HUES64 (cell line): ENCODE measurements around the gene CASQ2.

Experiments
- H3K27ac ChIP-seq: 2 replicates; pipeline ENCODE4 v1.7.0; 2013; ENCODE audit warnings: low read depth, low read length, inconsistent platforms
- H3K27me3 ChIP-seq: 2 replicates; pipeline ENCODE4 v1.6.1; 2013; ENCODE audit warnings: mild to moderate bottlenecking, low read length; ENCODE audit not compliant: insufficient read depth
- H3K36me3 ChIP-seq: 2 replicates; pipeline ENCODE4 v1.6.1; 2013; ENCODE audit warnings: mild to moderate bottlenecking, low read length; ENCODE audit not compliant: insufficient read depth
- H3K4me1 ChIP-seq: 2 replicates; pipeline ENCODE4 v1.6.1; 2013; ENCODE audit warnings: mild to moderate bottlenecking, low read length, moderate library complexity; ENCODE audit not compliant: insufficient read depth
- H3K4me3 ChIP-seq: 2 replicates; pipeline ENCODE4 v1.5.1; 2013; ENCODE audit warnings: mild to moderate bottlenecking, low read length, moderate library complexity
- H3K9ac ChIP-seq: 2 replicates; pipeline ENCODE4 v1.6.1; 2013; ENCODE audit warnings: mild to moderate bottlenecking, low read depth, low read length
- H3K9me3 ChIP-seq: 2 replicates; pipeline ENCODE4 v1.6.1; 2013; ENCODE audit warnings: low read depth, low read length; ENCODE audit not compliant: insufficient read depth
- WGBS: fragments of 150-250, 120-280 bp; methylation state at CpG from one replicate; pipeline ENCODE4 v1.1.7; 2013; ENCODE audit warnings: missing lambda C conversion rate; 5-methylcytosine and 5-hydroxymethylcytosine counted together

Gene CASQ2

DNA sequence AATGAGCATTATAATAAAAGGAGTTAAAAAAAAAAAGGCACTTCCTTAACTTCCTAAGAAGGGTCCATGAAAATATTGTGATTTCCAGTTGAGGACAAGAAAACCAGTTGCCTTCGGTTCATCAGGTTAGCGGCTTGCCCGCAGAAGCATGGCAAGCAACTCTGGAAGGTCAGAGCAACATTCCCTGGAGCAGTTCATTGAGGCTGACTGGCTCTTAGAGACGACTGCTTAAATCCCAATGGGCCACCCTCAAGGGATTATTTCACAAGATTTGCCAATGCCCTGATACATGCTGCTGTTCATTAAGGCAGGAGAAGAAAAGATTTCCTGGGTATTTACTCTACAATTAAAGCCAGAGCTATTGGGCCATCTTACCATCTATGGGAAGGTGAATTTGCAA is 29.0 kb upstream of the CASQ2 start:
- H3K9me3 ChIP-seq = no peaks in the 10 kb centered on the region
- H3K4me3 ChIP-seq = no peak overlapping the region
- no peaks in the 10 kb centered on the region for H3K36me3 ChIP-seq
- 86% methylated on average over 4 of the region's 4 CpGs for WGBS
- no peaks in the 10 kb centered on the region for H3K27me3 ChIP-seq
- H3K9ac ChIP-seq = no peak overlapping the region
- peak overlapping the region; percentile 39; the same call in 1 of the 2 replicates for H3K27ac ChIP-seq
- H3K4me1 ChIP-seq = peaks cover 33% of the 10 kb centered on the region

DNA sequence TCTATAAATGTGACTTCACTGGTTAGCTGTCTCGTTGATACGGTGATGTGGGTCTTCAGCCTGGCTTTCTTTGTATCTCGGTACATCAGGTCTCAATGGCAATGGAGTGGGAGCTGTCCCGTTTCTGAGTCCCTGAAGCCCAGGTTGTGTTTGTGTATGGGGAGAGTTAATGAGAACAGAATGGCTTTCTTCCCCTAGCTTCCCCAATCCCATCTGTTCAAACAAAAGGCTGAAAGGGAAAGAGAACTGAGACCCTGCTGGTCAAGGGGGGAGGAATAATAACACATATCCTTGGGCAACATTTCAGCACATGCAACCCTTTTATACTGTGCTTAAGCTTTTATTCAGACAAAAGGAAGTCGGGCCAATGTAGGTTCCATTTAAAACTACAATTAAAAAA is 28.4 kb upstream of the CASQ2 start:
- Histone ChIP-seq H3K9ac (no peak overlapping the region), H3K4me3 (no peak overlapping the region), H3K27me3 (no peaks in the 10 kb centered on the region), H3K4me1 (peaks cover 33% of the 10 kb centered on the region), H3K36me3 (no peaks in the 10 kb centered on the region), H3K9me3 (no peaks in the 10 kb centered on the region), H3K27ac (no peak overlapping the region; the same call in 1 of the 2 replicates)
- 42% methylated on average over 5 of the region's 5 CpGs for WGBS

DNA sequence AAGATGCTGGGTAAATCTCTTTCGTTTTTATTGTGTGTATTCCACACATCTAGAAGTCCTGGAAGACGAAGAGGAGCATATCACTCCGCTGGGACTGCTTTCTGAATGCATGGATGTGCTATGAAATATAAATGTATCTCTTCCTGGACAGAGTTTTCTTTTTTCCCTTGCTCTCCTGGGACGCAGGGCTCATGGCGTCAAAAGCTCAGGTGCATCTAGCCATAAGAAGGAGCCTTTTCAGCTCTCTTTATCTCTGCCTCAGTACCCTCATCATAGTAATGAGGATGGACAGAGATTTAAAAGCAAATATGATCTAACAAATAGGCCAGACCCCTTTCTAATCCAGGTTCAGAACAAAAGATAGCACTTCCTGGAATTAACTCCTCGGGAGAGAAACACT is 27.5 kb upstream of the CASQ2 start:
- Histone ChIP-seq H3K9ac (no peak overlapping the region), H3K4me3 (no peak overlapping the region), H3K27ac (no peak overlapping the region), H3K9me3 (no peaks in the 10 kb centered on the region), H3K36me3 (no peaks in the 10 kb centered on the region), H3K27me3 (no peaks in the 10 kb centered on the region), H3K4me1 (peaks cover 33% of the 10 kb centered on the region)
- WGBS = 92% methylated on average over 6 of the region's 6 CpGs

DNA sequence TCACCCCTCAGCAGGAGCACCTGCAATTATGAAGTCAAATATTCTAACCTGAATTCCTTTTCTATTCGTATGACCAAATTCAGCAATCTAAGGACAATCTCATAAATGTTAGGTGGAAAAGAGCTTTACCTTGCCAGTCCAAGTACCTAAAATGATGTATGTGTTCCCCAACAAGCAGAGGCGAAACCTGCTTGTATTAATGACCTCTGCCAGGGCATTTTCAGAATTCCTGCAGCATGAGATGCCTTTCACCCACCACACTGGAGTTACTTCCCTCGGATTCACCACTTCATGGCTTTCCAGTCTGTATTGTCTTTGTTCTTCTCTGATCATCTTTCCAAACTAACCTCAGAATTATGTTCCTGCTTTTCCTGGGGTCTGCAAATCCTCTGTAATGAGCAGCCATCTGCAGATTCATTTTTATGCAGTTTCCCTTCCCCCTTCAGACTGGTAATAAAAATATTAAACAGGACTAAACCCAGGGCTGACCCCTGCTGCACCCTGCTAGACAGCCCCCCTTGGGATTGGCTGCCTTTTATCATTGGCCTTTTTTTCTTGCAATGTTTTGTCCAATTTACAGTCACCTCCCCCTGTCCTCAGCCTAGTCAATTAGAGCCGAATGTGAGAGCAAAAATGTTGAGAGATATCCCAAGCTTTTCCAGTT is 26.6 kb upstream of the CASQ2 start:
- Histone ChIP-seq H3K27ac (no peak overlapping the region), H3K36me3 (no peaks in the 10 kb centered on the region), H3K9ac (no peak overlapping the region), H3K27me3 (no peaks in the 10 kb centered on the region), H3K9me3 (no peaks in the 10 kb centered on the region), H3K4me3 (no peak overlapping the region), H3K4me1 (peaks cover 37% of the 10 kb centered on the region)
- 69% methylated on average over 3 of the region's 4 CpGs for WGBS

DNA sequence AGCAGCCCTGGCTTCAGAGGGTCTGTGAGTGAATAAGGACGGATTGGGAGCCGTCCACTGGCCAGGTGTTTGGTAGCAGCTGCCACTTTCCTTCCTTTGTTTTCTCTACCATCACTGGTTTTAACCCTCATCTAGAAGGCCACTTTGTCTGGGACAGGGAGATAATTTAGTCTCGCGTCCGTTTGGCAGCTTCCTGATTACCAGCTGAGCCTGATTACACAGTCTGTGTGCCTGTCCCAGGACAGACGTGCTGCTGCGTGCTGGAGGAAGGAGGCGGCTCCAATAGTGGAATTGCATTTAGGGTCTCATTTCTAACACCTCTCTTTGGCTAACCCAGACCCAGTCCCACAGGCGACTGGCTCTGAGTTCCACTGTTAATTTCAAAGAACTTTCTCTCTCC is 24.6 kb upstream of the CASQ2 start:
- WGBS = 88% methylated on average over 9 of the region's 9 CpGs
- H3K27me3 ChIP-seq = no peaks in the 10 kb centered on the region
- no peak overlapping the region for H3K4me3 ChIP-seq
- peaks cover 37% of the 10 kb centered on the region for H3K4me1 ChIP-seq
- H3K9ac ChIP-seq = no peak overlapping the region
- no peaks in the 10 kb centered on the region for H3K36me3 ChIP-seq
- no peak overlapping the region for H3K27ac ChIP-seq
- H3K9me3 ChIP-seq = peaks cover 5% of the 10 kb centered on the region; the same call in 1 of the 2 replicates

DNA sequence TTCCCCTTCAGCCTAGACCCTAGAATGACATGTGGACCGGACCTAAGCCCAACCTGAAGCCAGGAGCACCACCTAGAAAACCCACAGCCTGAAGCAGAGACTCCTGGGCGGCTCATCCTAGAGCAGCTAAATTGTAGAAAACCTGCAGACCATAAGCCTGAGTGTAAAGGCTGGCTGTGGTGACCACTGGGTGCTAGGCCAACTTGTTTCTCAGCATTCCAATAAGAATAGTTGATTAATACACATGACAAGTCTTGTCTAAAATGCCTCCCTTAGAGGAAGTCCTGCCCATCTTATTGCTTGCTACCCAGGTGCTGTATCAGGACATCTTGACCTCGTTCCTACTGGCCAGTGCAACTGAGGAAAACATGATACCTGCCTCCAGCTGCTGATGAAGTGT is 23.3 kb upstream of the CASQ2 start:
- Histone ChIP-seq H3K27me3 (no peaks in the 10 kb centered on the region), H3K4me1 (peaks cover 28% of the 10 kb centered on the region), H3K36me3 (no peaks in the 10 kb centered on the region), H3K27ac (no peak overlapping the region), H3K4me3 (no peak overlapping the region), H3K9ac (no peak overlapping the region), H3K9me3 (peaks cover 11% of the 10 kb centered on the region)
- 94% methylated on average over 3 of the region's 3 CpGs for WGBS

DNA sequence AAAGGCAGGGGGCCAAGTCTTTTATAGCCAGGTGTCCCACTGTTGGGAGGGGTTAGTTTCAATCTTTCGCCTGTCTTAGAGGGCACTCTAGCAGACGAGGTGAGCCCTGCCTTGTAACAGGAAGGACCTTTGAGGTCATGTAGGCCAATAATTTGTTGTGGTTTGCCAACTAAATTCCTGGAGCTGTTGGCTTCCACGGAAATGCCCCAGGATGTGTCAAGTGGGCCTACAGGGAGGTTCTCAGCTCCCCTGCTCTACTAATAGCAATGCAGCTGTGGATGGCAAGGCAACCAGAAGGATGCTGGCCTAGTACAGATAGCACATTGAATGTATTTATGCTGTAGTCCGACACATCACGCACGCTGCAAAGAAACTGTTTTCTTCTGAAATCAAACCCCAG is 22.3 kb upstream of the CASQ2 start:
- H3K9ac ChIP-seq = no peak overlapping the region
- H3K27ac ChIP-seq = no peak overlapping the region
- 86% methylated on average over 6 of the region's 6 CpGs for WGBS
- no peak overlapping the region for H3K4me3 ChIP-seq
- no peaks in the 10 kb centered on the region for H3K27me3 ChIP-seq
- no peaks in the 10 kb centered on the region for H3K36me3 ChIP-seq
- H3K9me3 ChIP-seq = peaks cover 11% of the 10 kb centered on the region
- H3K4me1 ChIP-seq = peaks cover 18% of the 10 kb centered on the region

DNA sequence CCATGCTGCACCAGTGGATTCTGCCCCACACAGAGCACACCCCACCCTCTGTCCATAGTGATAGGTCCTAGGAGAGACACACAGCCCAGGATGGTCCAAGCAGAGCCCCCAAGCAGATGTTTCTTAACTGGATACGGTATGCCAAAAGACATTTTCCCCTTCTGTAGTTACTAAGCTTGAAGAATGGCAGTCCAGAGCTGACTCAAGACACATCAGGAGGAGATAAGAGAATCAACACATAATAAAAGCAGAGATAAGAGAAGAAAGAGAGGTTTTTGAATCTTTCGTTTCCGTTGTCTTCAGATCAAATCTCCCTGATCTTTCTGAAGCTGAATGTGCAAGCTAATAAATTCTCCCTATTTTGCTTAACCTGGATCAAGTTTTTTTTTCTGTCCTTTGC is 21.8 kb upstream of the CASQ2 start:
- Histone ChIP-seq H3K9ac (no peak overlapping the region), H3K27ac (no peak overlapping the region), H3K27me3 (no peaks in the 10 kb centered on the region), H3K4me1 (peaks cover 13% of the 10 kb centered on the region), H3K36me3 (no peaks in the 10 kb centered on the region), H3K4me3 (no peak overlapping the region), H3K9me3 (peaks cover 11% of the 10 kb centered on the region)
- 87% methylated on average over 3 of the region's 3 CpGs for WGBS

DNA sequence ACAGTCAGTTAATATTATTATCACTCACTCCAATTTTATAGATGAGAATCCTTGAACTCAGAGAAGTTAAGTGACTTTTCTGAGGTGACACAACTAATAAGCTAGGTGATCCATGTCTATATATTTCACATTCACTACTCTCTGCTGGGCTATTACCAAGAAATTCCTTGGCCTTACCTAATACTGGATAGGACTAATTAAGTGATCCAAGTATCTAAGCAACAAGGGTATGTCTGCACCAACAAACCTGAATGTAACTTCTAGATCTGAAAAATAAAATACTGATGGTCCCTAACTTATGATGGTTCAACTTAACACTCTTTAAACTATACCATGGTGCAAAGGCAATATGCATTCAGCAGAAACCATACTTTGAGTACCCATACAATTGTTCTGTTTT is 14.8 kb upstream of the CASQ2 start:
- H3K27me3 ChIP-seq = no peaks in the 10 kb centered on the region
- no peak overlapping the region for H3K9ac ChIP-seq
- no peak overlapping the region for H3K4me3 ChIP-seq
- peaks cover 10% of the 10 kb centered on the region; the same call in 1 of the 2 replicates for H3K4me1 ChIP-seq
- H3K9me3 ChIP-seq = peaks cover 8% of the 10 kb centered on the region
- H3K36me3 ChIP-seq = no peaks in the 10 kb centered on the region
- no peak overlapping the region for H3K27ac ChIP-seq

DNA sequence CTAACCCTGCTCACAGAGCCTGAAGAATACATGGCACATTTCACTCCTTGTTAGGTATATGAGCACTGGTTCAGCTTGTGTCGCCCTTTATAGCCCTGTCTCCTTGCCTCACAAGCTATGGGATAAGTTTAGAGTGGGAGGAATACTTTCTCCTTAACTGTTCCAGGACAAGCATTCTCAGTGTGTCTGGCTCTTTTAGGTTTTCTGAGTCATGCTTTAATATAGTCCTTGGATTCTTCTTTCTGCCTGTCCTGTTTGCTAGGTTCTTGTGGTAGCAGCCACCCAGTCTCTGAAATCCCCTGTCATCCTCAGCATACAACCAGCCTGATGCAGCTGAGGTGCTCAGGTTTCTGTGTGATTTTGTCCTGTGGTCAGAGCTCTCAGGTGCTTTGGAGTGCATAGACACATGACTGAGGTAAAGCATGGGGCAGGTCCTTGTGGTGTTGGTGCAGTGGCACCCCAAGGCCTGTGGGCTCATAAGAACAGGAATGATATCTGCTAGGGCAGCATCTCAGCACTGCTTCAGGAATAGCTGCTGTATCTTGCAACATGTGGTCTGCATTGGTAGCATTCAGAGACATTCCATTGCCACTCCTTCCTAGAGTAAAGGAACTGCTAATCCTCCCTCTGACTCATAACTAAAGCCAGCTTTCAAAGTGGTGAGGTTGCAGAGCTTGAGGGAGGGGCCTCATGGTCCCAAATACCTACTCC is 14.2 kb upstream of the CASQ2 start:
- WGBS = 100% methylated on average over 1 of the region's 1 CpG
- no peak overlapping the region for H3K9ac ChIP-seq

DNA sequence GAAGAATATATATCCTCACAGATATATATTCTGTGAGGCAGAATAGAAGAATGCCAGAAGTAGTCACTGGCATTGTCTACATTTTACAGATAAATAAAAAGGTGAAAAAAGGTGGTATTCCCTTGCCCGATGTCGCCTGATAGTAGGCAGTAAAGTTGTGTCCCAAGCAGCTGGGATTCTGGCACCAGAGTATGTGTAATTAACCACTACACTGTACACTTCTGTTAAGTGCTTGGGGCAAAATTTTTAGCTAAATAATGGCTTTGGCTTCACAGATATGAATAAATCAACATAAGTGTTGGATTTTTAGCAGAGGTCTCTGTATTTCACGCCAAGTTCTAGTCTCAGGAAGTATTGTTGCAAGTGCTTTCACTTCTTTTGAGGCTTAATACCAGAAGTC is 13.3 kb upstream of the CASQ2 start:
- H3K27ac ChIP-seq = no peak overlapping the region
- no peaks in the 10 kb centered on the region for H3K27me3 ChIP-seq
- H3K4me1 ChIP-seq = peaks cover 10% of the 10 kb centered on the region; the same call in 1 of the 2 replicates
- no peak overlapping the region for H3K9ac ChIP-seq
- H3K9me3 ChIP-seq = no peaks in the 10 kb centered on the region
- H3K36me3 ChIP-seq = no peaks in the 10 kb centered on the region
- 95% methylated on average over 3 of the region's 3 CpGs for WGBS
- no peak overlapping the region for H3K4me3 ChIP-seq

More for the DNA sequence above, 14.2 kb upstream of the CASQ2 start:
- H3K4me1 ChIP-seq = peaks cover 10% of the 10 kb centered on the region; the same call in 1 of the 2 replicates
- peaks cover 2% of the 10 kb centered on the region; the same call in 1 of the 2 replicates for H3K9me3 ChIP-seq
- H3K27me3 ChIP-seq = no peaks in the 10 kb centered on the region
- no peak overlapping the region for H3K27ac ChIP-seq
- no peaks in the 10 kb centered on the region for H3K36me3 ChIP-seq
- H3K4me3 ChIP-seq = no peak overlapping the region
